ENCODE data around the gene DYNC2LI1. TPM values are rescaled to one million over a fixed set of nuclear protein-coding genes. Genes with fewer than 3 reads are reported as not detected.
"Not testable (repeated sequence)": the region's sequence is repeated elsewhere in the genome, so short reads cannot be mapped to it uniquely, and the experiment has no call there.

The DYNC2LI1 gene
- total RNA-seq (2014; rRNA removed; shearing (Covaris generic)) = 13.9 and 14.8 TPM in 2 replicates

DNA sequence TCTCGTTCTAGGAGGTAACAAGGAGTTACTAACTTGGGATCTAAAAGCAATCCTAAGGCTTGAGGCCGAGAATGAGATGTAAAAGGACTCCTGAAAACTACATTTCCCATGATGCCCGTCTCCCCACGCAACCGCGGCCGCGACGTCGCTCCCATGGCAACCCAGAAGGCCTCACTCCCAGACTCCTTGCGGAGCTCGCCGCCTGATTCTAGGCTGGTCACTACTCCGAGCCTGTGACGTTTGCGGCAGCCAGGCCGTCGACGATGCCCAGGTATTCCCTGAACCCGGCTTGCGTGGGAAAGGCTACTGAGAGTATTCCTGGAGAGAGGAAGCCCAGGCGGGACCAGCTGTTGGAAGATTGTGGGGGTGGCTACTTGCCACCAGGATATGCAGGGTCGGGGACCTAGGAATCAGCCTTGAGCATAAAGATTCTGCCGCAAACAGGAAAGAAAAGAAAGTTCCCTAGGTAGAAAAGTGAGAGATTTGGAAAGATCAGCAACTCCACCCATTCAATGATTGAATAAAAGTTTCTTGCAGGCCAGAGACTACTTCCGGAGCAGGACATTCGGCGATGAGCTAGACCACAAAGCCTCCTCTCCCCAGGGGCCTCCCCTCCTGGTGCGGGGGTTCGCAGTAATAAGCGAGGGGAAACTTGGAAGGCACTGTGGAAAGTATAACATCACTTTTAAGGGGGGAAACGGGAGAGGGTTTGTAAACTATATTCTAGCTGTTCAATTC, at the start of gene DYNC2LI1:
TSS of gene DYNC2LI1 (plus strand) at position 164 of the 738 bp plus-strand sequence. CDS start at position 264, 100 bp downstream.
- H3K4me1 ChIP-seq = 0 out of 2 replicates have a peak, but pooled peaks cover 4% of the 10 kb centered on the region
- H3K27ac ChIP-seq = no peak within 1 kb of the TSS; the same call in 1 of the 2 replicates
- H3K36me3 ChIP-seq = no peaks in the 10 kb centered on the region
- peak within 1 kb of the TSS; percentile 62 for H3K4me3 ChIP-seq
- no peaks in the 10 kb centered on the region for H3K27me3 ChIP-seq
- peak; percentile 92 to 95 for DNase-seq
- H3K9me3 ChIP-seq (replicated peaks) = no peaks in the 10 kb centered on the region

DNA sequence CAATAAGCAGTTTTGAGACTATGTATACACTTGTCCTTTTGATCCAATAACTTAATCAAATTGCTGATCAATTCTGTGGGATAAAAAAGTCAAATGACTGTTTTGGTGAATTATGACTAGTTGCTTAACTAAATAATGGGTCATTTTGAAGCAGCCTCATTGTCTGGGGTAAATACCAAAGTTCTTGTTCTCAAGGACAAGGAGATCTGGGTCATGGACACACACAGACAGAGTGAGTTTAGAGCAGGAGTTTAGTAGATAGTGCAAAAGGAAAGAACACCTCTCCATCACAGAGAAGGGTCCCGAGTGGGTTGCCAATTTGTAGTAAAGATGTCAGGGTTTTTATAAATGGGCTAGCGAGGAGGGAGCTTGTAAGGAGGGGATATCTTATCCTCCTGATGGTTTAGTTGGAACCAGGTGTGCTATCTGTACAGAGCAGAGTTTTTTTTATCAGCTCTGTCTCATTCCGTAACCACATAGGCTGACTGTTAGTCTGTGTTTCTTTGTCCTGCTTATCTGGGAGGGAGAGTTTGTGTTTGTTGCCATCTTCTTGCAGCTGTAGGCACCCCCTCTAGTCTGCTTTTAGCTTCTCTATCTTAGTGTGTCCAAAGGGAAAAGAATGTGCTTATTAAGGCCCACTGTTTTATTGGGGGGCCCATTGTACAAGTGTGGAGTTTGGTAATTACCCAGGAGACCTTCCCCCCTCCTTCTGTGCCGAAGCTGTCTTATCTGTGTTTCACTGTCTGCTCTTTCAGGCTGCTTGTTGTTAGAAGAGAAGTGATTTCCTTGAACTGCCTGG, 48.9 kb upstream of the DYNC2LI1 start:
- Histone ChIP-seq H3K27me3 (no peaks in the 10 kb centered on the region), H3K36me3 (no peaks in the 10 kb centered on the region), H3K27ac (no peak overlapping the region), H3K4me1 (no peaks in the 10 kb centered on the region), H3K9me3 (replicated peaks) (no peaks in the 10 kb centered on the region), H3K4me3 (no peak overlapping the region)
- no peak for DNase-seq

DNA sequence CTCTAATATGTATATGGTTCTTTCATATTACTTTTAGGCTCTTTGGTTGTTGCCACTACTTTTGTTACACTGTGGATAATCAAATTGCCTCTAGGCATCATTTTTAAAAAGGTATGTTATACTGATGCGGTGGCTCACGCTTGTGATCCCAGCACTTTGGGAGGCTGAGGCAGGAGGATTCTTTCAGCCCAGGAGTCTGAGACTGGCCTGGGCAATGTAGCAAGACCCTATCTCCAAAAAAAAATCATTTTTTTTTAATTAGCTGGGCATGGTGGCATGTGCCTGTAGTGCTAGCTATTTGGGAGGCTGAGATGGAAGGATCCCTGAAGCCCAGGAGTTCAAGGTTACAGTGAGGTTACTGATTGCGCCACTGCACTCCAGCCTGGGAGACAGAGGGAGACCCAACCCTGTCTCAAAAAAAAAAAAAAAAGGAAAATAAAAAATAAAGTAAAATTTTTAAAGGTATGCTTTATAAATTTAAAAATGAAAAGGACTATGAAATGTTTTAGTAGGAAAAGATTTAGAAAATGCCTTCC, 48.1 kb upstream of the DYNC2LI1 start:
- Histone ChIP-seq H3K27me3 (no peaks in the 10 kb centered on the region), H3K36me3 (no peaks in the 10 kb centered on the region), H3K4me3 (no peak overlapping the region), H3K4me1 (no peaks in the 10 kb centered on the region), H3K9me3 (replicated peaks) (no peaks in the 10 kb centered on the region), H3K27ac (no peak overlapping the region)
- DNase-seq = no peak

DNA sequence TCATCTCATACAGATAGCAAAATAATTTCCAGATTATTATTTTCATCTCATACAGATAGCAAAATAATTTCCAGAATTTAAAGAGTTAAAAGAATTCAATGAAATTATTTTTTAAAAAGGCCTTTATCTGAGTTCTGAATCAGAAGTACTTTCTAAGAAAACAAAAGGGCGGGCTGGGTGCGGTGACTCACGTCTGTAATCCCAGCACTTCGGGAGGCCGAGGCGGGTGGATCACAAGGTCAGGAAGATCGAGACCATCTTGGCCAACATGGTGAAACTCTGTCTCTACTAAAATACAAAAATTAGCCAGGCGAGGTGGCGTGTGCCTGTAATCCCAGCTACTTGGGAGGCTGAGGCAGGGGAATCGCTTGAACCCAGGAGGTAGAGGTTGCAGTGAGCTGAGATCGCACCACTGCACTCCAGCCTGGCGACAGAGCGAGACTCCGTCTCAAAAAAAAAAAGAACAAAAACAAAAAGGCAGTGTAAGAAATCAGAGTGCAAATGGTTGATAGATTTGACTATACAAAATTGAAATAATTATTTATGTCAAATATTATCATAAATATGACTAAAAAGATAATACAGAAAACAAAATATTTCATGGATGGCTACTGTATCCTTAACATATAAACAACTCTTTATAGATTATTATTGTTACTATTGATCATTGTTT, 46.7 kb upstream of the DYNC2LI1 start:
- H3K27me3 ChIP-seq; DNase-seq; H3K4me3 ChIP-seq; H3K4me1 ChIP-seq; H3K9me3 ChIP-seq (replicated peaks); H3K27ac ChIP-seq; H3K36me3 ChIP-seq: not testable (repeated sequence)

DNA sequence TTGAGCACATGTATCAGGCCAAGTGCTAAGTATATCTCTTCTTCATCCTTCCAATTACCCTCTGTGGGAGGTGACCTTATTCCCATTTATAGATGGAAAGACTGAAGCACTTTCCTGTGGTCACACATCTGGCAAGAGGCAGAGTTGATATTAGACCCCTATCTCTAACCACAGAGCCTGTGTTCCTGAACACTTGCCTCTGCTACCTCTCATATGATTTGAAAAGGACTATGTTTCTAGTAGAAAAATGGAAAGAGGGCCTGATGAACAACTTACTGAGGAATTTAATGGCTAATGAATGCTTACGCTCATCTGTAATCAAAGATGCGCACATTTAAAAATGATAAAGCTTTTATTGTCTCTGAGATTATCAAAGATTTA, 46.2 kb upstream of the DYNC2LI1 start:
- no peaks in the 10 kb centered on the region for H3K27me3 ChIP-seq
- no peaks in the 10 kb centered on the region for H3K9me3 ChIP-seq (replicated peaks)
- H3K4me1 ChIP-seq = no peaks in the 10 kb centered on the region
- H3K36me3 ChIP-seq = no peaks in the 10 kb centered on the region
- no peak for DNase-seq
- H3K4me3 ChIP-seq = no peak overlapping the region
- H3K27ac ChIP-seq = no peak overlapping the region

DNA sequence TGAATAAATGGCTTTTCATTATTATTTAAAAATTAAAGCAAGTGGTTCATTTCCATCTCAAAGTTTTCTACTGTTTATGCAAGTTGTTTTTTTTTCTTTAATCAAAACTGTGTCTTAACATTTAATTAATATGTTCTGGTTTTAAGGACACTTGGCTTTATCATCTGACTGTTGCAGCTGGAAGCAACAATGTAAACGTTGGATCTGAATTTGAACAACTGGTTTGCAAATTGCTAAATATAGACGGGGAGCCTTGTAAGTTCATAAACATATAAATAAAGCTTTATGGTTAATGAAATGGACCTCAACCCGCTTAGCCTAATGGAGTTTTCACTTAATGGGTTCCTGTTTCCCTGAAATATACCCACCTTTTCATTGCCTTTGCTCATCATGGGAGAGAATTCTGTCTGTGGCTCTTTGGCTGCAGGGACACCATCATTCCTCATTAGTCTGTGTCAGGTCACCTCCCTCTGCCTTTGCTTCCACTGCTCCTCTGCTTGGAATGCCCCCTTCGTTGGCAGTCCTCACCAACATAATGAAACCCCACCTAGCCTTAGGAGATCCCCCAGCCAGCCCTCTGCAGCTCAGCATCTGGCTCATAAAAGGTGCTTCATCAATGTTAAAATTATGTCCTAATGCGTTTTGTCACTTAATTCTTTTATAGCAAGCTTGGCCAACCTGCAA, 44.2 kb upstream of the DYNC2LI1 start:
- H3K4me3 ChIP-seq = no peak overlapping the region
- no peaks in the 10 kb centered on the region for H3K4me1 ChIP-seq
- H3K9me3 ChIP-seq (replicated peaks) = no peaks in the 10 kb centered on the region
- H3K36me3 ChIP-seq = no peaks in the 10 kb centered on the region
- no peak overlapping the region for H3K27ac ChIP-seq
- H3K27me3 ChIP-seq = no peaks in the 10 kb centered on the region
- DNase-seq = no peak

DNA sequence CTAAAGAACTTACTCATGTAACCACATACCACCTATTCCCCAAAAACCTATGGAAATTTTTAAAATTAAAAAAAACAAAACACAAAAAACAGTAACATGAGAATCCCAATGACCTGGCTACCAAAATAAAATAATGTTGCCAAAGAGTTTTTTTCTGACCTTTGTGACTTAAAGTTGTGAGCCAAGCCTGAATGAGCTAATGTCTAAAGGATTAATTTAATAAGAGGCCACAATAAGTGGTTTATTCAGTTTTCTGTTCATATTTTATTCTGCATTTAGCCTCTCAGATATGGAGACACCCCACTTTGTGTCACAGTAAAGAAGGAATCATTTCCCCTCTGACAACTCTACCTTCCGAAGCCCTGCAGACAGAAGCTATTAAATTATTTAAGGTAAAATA, 42.6 kb upstream of the DYNC2LI1 start:
- Histone ChIP-seq H3K4me3 (no peak overlapping the region), H3K27me3 (no peaks in the 10 kb centered on the region), H3K4me1 (no peaks in the 10 kb centered on the region), H3K9me3 (replicated peaks) (no peaks in the 10 kb centered on the region), H3K27ac (no peak overlapping the region), H3K36me3 (no peaks in the 10 kb centered on the region)
- no peak for DNase-seq

DNA sequence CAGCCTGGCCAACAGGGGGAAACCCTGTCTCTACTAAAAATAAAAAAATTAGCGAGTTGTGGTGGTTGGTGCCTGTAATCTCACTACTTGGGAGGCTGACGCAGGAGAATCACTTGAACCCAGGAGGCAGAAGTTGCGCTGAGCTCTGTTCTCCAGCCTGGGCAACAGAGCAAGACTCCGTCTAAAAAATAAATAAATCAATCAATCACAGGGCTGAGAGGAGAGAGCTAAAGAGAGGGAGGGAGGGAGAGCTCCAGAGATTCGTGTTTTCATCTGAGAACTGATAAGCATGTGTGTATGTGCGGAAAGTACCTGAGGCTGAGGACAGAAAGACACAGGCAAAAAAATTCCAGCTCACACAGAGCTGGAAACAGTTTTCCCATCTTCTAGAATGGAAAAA, 37.2 kb upstream of the DYNC2LI1 start:
- H3K27me3 ChIP-seq = no peaks in the 10 kb centered on the region
- H3K36me3 ChIP-seq = no peaks in the 10 kb centered on the region
- DNase-seq = no peak
- no peak overlapping the region for H3K4me3 ChIP-seq
- no peak overlapping the region for H3K27ac ChIP-seq
- H3K4me1 ChIP-seq = no peaks in the 10 kb centered on the region
- H3K9me3 ChIP-seq (replicated peaks) = no peaks in the 10 kb centered on the region

DNA sequence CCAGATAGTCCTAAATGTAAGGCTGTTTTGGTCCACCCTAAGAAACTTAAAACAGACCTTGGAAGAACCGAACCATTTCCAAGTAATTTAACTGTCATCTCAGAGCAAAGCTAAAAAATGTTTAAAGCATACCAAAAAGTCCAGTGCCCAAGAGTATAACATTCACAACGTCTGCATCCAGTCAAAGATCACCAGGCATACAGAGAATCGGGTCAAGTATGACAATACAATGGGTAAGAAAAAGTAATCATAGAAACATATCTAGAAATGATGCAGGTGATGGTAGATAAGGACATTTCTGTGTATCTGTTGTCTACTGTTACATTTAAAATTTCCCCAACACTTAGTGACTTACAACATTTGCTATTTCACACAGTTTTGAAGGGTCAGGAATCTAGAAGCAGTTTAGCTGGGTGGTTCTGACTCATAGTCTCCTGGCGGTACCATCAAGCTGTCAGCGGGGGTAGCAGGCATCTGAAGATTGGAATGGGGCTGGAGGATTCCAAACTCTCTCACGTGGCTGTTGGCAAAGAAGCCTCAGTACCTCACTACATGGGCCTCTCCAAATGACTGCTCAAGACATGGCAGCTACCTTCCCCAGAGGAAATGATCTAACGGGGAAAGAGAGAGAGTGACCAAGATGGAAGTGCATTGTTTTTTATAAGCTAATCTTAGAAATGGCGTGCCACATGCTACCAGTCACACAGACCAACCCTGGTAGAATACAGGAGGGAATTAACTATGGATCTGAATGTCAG, 36.6 kb upstream of the DYNC2LI1 start:
- DNase-seq = no peak
- Histone ChIP-seq H3K27me3 (no peaks in the 10 kb centered on the region), H3K9me3 (replicated peaks) (no peaks in the 10 kb centered on the region), H3K4me3 (no peak overlapping the region), H3K36me3 (no peaks in the 10 kb centered on the region), H3K27ac (no peak overlapping the region), H3K4me1 (no peaks in the 10 kb centered on the region)

DNA sequence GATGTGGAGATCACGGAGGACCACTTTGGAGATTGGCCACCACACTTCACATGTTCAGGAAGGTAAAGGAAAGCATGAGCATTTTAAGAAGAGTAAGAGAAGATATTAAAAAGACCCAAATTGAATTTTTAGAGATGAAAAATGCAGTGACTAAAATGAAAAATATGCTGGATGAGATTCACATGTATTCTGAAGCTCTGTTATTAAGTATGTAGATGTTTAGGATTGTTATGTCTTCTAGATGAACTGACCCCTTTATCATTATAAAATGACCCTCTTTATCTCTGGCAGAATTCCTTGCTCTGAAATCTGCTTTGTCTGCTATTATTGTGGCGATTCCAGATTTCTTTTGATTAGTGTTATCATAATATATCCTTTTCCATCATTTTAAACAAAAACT, 36.0 kb upstream of the DYNC2LI1 start:
- Histone ChIP-seq H3K4me1 (no peaks in the 10 kb centered on the region), H3K27me3 (no peaks in the 10 kb centered on the region), H3K27ac (no peak overlapping the region), H3K9me3 (replicated peaks) (no peaks in the 10 kb centered on the region), H3K36me3 (no peaks in the 10 kb centered on the region), H3K4me3 (no peak overlapping the region)
- no peak for DNase-seq

DNA sequence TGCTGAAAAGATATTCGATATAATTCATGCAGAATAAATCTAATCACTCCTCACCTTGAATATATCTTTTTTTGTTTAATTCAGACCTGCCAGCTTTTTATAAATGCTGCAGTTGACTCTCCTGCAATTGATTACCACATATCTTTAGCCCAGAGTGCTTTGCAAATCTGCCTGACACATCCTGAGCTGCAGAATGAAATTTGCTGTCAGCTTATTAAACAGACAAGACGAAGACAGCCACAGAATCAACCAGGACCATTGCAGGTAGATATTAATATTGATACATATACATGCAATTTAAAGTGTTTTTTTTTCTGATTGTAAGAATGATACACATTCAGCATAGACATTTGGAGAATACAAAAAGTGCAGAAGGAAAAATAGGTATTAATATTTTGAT, 35.6 kb upstream of the DYNC2LI1 start:
- H3K27ac ChIP-seq = no peak overlapping the region
- no peaks in the 10 kb centered on the region for H3K27me3 ChIP-seq

DNA sequence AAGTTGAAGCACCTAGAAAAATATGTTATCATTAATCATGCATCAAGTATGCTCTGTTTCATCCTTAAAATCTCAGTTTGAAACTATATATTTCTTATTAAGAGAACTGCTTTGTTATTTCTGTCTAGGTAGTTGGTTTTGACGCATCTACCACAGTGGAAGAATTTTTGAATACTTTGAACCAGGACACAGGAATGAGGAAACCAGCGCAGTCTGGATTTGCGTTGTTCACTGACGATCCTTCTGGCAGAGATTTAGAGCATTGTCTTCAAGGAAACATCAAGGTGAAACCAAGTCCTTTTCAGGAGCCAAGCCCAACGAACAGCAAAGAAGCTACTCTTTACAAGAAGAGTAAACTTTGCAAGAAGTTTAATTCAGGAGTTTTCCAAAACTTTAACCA, 30.1 kb upstream of the DYNC2LI1 start:
- Histone ChIP-seq H3K27ac (no peak overlapping the region), H3K36me3 (no peaks in the 10 kb centered on the region), H3K9me3 (replicated peaks) (no peaks in the 10 kb centered on the region), H3K4me1 (peaks cover 11% of the 10 kb centered on the region; the same call in 1 of the 2 replicates), H3K4me3 (no peak overlapping the region), H3K27me3 (no peaks in the 10 kb centered on the region)
- DNase-seq = no peak

More for the DNA sequence above, 35.6 kb upstream of the DYNC2LI1 start:
- no peaks in the 10 kb centered on the region for H3K9me3 ChIP-seq (replicated peaks)
- no peaks in the 10 kb centered on the region for H3K36me3 ChIP-seq
- no peak overlapping the region for H3K4me3 ChIP-seq
- no peaks in the 10 kb centered on the region for H3K4me1 ChIP-seq
- DNase-seq = no peak

DNA sequence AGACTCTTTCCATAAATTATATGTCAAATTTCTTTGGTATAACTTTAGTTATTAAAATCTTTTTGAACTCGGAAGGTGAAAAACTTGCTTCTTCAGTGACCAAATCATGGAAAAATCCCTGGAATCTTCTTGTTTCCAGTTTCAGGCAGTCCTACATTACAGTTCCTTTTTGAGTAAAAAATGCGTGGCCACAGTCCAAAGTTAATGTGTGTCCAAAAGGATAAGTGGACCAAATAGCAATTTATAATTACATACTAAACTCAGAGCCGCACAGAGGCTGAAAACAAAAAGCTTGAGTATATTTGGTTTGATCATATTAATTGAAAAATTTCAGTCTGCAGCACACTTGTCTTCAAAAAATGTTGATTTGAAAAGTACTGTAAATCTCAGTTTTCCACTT, 28.4 kb upstream of the DYNC2LI1 start:
- no peak overlapping the region for H3K4me3 ChIP-seq
- no peak overlapping the region for H3K27ac ChIP-seq
- DNase-seq = no peak
- no peaks in the 10 kb centered on the region for H3K36me3 ChIP-seq
- H3K4me1 ChIP-seq = peaks cover 11% of the 10 kb centered on the region; the same call in 1 of the 2 replicates
- H3K27me3 ChIP-seq = no peaks in the 10 kb centered on the region
- no peaks in the 10 kb centered on the region for H3K9me3 ChIP-seq (replicated peaks)

DNA sequence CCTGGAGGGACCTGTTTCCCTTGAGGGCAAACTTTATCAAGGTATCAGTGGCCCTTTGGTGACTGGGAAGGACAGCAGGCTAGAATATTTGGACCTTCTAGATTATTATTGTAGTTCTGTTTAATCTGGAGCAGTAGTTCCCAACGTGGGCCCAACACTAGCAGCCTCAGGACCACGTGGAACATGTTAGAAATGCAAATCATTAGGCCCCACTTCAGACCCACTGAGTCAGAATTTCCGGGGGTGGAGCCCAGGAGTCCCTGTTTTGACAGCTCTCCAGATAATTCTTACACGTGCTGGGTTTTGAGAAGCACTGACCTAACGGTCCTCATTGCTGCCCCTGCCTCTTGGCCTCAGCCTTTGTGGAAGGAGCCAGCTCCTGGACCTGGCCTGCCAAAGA, 25.5 kb upstream of the DYNC2LI1 start:
- H3K27ac ChIP-seq = no peak overlapping the region
- no peak overlapping the region for H3K4me3 ChIP-seq
- no peaks in the 10 kb centered on the region for H3K36me3 ChIP-seq
- no peaks in the 10 kb centered on the region for H3K27me3 ChIP-seq
- DNase-seq = no peak
- no peaks in the 10 kb centered on the region for H3K9me3 ChIP-seq (replicated peaks)
- peaks cover 11% of the 10 kb centered on the region; the same call in 1 of the 2 replicates for H3K4me1 ChIP-seq
